Astrocyte of the spinal cord (primary cell): Measurements from ENCODE around the gene TAF3.

Experiments
- DNase-seq: peaks from one replicate; pipeline ENCODE4 v3.0.0; 2011; ENCODE audit warnings: low read depth, low spot score
- H3K4me3 ChIP-seq: 2 replicates; pipeline ENCODE4 v1.5.1; 2011; ENCODE audit warnings: low read depth, mild to moderate bottlenecking, low read length, moderate library complexity
- CTCF ChIP-seq: IDR thresholded peaks from 2 replicates; pipeline ENCODE4 v1.5.1; 2012; ENCODE audit warnings: low read depth, mild to moderate bottlenecking, low read length, inconsistent platforms
- in situ Hi-C: cut with HindIII; loops from 2 replicates; pipeline ENCODE4 v1.10.0; 2017; ENCODE audit warnings: low sequenced_read_pairs

The TAF3 gene

GRCh38 chr10:7968510-7969112, 150.3 kb downstream of the TAF3 start:
- DNase-seq, result no peak

GRCh38 chr10:7969623-7970022, 151.3 kb downstream of the TAF3 start:
- DNase-seq, result no peak
- in situ Hi-C loops, result no loop called here
- no peak for TF ChIP-seq CTCF
- no peak overlapping the region for H3K4me3 ChIP-seq

More at GRCh38 chr10:7968510-7969112, 150.3 kb downstream of the TAF3 start:
- no peak for TF ChIP-seq CTCF
- no peak overlapping the region for H3K4me3 ChIP-seq
- in situ Hi-C loops, result no loop called here

- H3K4me3 ChIP-seq, result no peak overlapping the region
- DNase-seq, result no peak
- in situ Hi-C loops, result no loop called here
- no peak for TF ChIP-seq CTCF
These were observed 153.6 kb downstream of the TAF3 start for GRCh38 chr10:7971949-7972348.

- no peak for TF ChIP-seq CTCF
- in situ Hi-C loops, result no loop called here
- DNase-seq, result no peak
- no peak overlapping the region for H3K4me3 ChIP-seq
These were observed 154.1 kb downstream of the TAF3 start for GRCh38 chr10:7972367-7972766.

- in situ Hi-C loops, result no loop called here
These were observed 161.9 kb downstream of the TAF3 start for GRCh38 chr10:7980196-7980595.

GRCh38 chr10:7982727-7983126, 164.4 kb downstream of the TAF3 start:
- no peak for TF ChIP-seq CTCF
- no peak for DNase-seq
- H3K4me3 ChIP-seq, result no peak overlapping the region
- in situ Hi-C loops, result no loop called here

More at GRCh38 chr10:7980196-7980595, 161.9 kb downstream of the TAF3 start:
- no peak overlapping the region for H3K4me3 ChIP-seq
- no peak for DNase-seq
- no peak for TF ChIP-seq CTCF

GRCh38 chr10:7984325-7984724, 166.0 kb downstream of the TAF3 start:
- no peak for DNase-seq
- TF ChIP-seq CTCF, result no peak
- in situ Hi-C loops, result no loop called here
- H3K4me3 ChIP-seq, result no peak overlapping the region
